VCaP (cell line): ENCODE measurements around the gene TLE2.

Source experiments
- H3K27ac ChIP-seq: fragments of 450-650 bp; 2 replicates; pipeline ENCODE4 v1.5.1; 2017
- CTCF ChIP-seq: fragments of 450-650 bp; conservative IDR thresholded peaks from 2 replicates; pipeline ENCODE4 v1.5.1; 2017; ENCODE audit warnings: mild to moderate bottlenecking, moderate library complexity

The TLE2 gene

GRCh38 chr19:3059653-3060052 is 30.6 kb upstream of the TLE2 start:
- no peak for TF ChIP-seq CTCF
- H3K27ac ChIP-seq, result no peak overlapping the region

GRCh38 chr19:3058821-3059314 is 29.8 kb upstream of the TLE2 start:
- H3K27ac ChIP-seq, result peak overlapping the region; percentile 54; the same call in 1 of the 2 replicates
- TF ChIP-seq CTCF, result no peak

GRCh38 chr19:3058009-3058820 is 29.1 kb upstream of the TLE2 start:
- no peak for TF ChIP-seq CTCF

GRCh38 chr19:3057275-3057714 is 28.2 kb upstream of the TLE2 start:
- TF ChIP-seq CTCF, result 0 out of 2 replicates have a peak, but pooled peaks have one; percentile 7
- H3K27ac ChIP-seq, result peak overlapping the region; percentile 54

More at GRCh38 chr19:3058009-3058820, 29.1 kb upstream of the TLE2 start:
- peak overlapping the region; percentile 54 for H3K27ac ChIP-seq

- TF ChIP-seq CTCF, result no peak
- H3K27ac ChIP-seq, result peak overlapping the region; percentile 54
These were observed 27.5 kb upstream of the TLE2 start for GRCh38 chr19:3056417-3057088.

- H3K27ac ChIP-seq, result no peak overlapping the region
- no peak for TF ChIP-seq CTCF
These were observed 26.8 kb upstream of the TLE2 start for GRCh38 chr19:3055741-3056416.
